HG03064 (cell line): ENCODE data around the gene RNFT1.
"Not testable (repeated sequence)": the region's sequence is repeated elsewhere in the genome, so short reads cannot be mapped to it uniquely, and the experiment has no call there.

ENCODE experiments used
- ATAC-seq: cut with Tn5 transposase; IDR thresholded peaks from one replicate; pipeline ENCODE4 v1.9.1; 2021; ENCODE audit warnings: low read depth; ENCODE audit not compliant: unreplicated experiment

Gene RNFT1, protein sequence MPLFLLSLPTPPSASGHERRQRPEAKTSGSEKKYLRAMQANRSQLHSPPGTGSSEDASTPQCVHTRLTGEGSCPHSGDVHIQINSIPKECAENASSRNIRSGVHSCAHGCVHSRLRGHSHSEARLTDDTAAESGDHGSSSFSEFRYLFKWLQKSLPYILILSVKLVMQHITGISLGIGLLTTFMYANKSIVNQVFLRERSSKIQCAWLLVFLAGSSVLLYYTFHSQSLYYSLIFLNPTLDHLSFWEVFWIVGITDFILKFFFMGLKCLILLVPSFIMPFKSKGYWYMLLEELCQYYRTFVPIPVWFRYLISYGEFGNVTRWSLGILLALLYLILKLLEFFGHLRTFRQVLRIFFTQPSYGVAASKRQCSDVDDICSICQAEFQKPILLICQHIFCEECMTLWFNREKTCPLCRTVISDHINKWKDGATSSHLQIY

GRCh38 chr17:59964482-59965328 lies at the start of gene RNFT1:
RNFT1 (minus strand) TSS chr17:59964740; CDS start chr17:59964663, 77 bp downstream.
- ATAC-seq, result peak; percentile 85

DNA sequence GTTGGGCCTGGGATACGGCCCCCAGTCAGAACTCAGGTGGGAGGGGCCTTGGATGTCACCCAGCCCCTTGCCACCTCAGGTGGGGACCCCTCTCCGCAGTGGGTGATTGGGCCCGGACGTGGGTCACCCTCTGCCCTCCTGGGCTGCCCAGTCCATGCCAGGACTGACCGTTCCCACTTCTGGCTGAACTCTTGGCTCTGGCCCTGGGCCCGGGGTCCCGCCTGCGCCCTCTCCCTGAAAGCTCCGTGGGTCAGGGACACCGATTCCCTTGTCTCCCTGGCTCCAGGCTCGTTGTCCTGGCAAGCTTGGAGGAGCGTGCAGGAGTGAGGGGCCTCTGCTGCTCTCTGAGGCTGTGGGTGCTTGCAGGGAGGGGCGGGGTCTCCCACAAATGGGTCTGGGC lies 44.8 kb upstream of the RNFT1 start:
- ATAC-seq, result not testable (repeated sequence)

- not testable (repeated sequence) for ATAC-seq
Observed at GRCh38 chr17:60008377-60008776, 43.8 kb upstream of the RNFT1 start.

DNA sequence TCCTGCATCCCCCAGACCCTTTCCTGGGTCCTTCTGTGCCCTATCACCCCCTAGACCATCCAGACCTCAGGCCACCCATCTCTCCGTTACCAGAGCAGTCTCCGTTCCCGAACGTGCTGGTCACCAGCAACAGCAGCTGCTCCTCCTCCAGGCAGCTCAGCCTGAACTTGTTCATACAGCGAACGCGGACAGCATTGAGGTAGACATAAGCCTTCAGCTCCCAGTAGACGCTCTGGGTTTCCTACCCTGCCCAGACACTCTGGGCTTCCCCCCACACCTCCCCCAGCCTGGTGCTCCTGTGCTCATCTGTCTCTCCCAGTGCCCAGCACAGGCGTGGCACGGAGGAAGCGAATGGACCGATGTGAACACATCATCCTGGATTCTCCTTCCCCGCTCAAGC lies 41.6 kb upstream of the RNFT1 start:
- no peak for ATAC-seq

DNA sequence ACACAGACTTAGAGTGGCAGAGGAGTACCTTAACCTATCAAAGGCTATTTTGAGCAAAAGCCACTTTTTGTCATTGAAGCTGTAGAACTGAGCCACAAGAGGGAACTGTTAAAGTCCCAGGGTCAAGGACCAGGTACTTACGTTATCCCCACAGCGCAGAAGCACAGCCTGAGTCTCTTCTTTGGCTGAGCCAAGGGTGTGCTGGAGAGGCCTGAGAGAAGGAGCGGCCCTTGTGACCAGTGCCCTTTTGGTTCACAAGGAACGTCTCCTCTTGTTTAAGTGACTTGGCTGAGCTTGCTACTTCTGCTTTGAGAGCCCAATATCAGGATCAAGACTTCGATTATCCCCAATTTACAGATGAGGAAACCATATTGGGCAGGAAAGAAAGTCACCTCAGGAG lies 40.0 kb upstream of the RNFT1 start:
- not testable (repeated sequence) for ATAC-seq

DNA sequence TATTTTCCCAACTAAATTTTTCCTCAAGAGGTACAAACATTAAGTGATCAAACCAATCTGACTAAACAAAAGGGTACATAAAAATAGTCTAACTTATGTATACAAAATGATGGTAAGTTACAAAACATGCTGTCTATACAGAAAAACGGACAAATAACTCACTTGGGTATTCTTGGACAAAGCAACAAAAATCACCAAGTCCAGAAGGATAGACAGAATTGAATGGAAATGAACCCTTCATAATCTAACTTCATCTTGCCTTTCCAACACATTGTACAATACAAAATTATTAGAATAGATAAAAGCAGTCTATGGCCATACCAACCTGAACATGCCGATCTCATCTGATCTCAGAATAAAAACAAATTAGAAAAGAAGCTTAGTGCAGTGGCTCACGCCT lies 37.9 kb upstream of the RNFT1 start:
- ATAC-seq, result not testable (repeated sequence)

DNA sequence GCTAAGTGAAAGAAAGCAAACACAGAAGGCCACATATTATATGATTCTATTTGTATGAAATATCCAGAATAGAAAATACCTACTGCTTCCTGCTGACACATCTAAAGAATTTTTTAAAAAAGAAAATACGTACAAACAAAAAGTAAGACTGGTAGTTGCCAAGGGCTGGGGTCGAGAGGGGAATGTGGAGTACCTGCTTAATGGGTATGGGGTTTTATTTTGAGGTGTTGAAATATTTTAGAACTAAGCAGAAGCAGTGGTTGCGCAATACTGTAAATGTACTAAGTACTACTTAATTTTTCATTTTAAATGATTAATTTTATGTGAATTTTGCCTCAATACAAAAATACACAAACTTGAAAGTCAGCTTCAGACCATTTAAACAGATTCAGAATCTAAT lies 32.1 kb upstream of the RNFT1 start:
- ATAC-seq, result not testable (repeated sequence)

DNA sequence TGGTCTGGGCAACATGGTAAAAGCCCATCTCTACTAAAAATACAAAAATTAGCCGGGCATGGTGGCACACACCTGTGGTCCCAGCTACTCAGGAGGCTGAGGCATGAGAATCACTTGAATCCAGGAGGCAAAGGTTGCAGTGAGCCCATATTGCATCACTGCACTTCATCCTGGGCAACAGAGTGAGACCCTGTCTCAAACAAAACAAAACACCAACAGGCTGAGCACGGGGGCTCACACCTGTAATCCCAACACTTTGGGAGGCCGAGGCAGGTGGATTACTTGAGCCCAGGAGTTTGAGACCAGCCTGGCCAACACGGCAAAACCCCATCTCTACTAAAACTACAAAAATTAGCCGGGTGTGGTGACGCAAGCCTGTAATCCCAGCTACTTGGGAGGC lies 10.6 kb upstream of the RNFT1 start:
- not testable (repeated sequence) for ATAC-seq

DNA sequence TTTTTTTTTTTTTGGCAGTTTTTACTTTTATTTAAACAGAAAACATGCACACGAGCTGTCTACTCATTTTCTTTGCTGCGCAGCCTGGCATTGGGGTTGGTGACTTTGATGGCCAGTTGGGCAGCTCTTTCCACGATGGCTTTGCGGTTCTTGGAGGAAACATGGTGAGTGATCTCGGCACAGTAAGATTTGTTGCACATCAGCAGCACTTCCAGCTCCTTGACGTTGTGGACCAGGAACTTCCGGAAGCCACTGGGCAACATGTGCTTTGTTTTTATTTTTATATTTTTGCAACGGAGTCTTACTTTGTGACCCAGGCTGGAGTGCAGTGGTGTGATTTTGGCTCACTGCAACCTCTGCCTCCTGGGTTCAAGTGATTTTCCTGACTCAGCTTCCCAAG lies 8.9 kb upstream of the RNFT1 start:
- ATAC-seq, result not testable (repeated sequence)

DNA sequence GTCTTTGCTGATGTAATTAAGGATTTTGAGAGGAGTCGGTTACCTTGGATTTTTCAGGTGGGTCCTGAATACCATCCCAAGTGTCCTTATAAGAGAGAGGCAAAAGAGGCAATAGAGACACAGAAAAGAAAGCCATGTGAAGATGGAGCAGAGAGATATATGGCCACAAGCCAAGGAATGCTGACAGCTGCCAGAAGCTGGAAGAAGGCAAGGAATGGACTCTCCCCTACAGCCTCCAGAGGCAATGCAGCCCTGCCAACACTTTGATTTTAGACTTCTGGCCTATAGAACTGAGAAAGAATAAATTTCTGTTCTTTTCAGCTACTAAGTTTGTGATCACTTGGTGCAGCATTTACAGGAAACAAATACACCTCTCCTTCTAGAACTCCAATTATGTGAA lies 8.2 kb upstream of the RNFT1 start:
- ATAC-seq, result no peak

GRCh38 chr17:59971771-59972170 lies 7.2 kb upstream of the RNFT1 start:
- ATAC-seq, result not testable (repeated sequence)

GRCh38 chr17:59963738-59964481 lies 630 bp downstream of the RNFT1 start:
- peak; percentile 33 for ATAC-seq

DNA sequence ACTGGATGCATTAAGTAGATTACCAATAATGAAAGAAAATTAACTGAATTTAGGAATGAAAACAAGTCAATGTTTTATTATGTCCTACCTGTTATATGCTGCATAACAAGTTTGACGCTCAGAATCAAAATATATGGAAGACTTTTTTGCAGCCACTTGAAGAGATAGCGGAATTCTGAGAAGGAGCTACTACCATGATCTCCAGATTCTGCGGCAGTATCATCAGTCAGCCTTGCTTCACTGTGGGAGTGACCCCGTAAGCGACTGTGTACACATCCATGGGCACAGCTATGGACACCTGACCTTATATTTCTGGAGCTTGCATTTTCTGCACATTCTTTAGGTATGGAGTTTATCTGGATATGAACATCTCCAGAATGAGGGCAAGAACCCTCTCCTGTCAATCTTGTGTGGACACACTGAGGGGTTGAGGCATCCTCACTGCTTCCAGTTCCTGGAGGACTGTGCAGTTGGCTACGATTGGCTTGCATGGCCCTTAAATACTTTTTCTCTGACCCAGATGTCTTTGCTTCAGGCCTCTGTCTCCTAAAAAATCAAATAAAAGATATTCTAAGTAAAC lies 1.7 kb downstream of the RNFT1 start:
- ATAC-seq, result no peak

GRCh38 chr17:59959574-59959973 lies 5.0 kb downstream of the RNFT1 start:
- ATAC-seq, result not testable (repeated sequence)

- no peak for ATAC-seq
Observed at GRCh38 chr17:59954856-59955255, 9.7 kb downstream of the RNFT1 start.

DNA sequence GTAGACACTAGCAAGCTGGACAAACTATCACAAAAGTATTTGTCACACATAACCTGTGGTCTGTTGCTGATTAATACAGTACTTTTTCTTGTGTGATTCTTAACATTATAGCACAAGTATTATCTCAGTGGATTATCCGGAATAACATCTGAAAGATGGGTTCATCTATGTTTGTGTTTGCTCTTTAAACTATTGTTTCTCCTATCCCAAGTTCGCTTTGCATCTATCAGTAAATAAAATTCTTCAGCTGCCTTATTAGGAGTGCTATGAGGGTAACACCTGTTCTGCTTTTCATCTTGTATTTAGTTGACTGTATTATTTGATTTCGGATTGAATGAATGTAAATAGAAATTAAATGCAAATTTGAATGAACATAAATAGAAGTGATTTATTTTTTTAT lies 14.5 kb downstream of the RNFT1 start:
- no peak for ATAC-seq

DNA sequence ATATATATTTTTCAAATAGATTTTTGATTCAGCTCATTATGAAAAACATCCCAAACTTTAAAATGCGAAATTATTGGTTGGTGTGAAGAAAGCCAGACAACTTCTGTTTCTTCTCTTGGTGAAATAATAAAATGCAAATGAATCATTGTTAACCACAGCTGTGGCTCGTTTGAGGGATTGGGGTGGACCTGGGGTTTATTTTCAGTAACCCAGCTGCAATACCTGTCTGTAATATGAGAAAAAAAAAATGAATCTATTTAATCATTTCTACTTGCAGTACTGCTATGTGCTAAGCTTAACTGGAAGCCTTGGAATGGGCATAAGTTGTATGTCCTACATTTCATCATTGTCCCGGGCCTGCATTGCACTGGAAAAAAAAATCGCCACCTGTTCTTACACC lies 17.2 kb downstream of the RNFT1 start:
- ATAC-seq, result not testable (repeated sequence)

GRCh38 chr17:59946433-59946832 lies 18.1 kb downstream of the RNFT1 start:
- not testable (repeated sequence) for ATAC-seq

GRCh38 chr17:59941131-59941530 lies 23.4 kb downstream of the RNFT1 start:
- no peak for ATAC-seq

DNA sequence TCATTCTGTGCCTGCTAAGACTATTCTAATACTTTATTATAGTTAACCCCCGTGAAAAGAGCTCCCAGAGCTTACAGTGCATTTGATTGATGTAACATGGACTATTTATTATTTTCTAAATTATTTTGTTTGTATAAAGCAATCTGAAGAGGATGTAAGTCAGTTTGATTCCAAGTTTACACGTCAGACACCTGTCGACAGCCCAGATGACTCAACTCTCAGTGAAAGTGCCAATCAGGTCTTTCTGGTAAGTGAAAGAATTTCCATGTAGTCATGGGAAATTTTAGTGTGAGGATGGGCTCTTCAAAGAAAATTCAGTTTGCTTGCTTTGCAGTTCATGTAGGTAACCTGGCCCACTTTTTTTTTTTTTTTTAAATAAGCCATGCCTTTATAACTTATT lies 23.8 kb downstream of the RNFT1 start:
- not testable (repeated sequence) for ATAC-seq
